Cardiac septum (tissue), 1 donor: ENCODE results near the gene TFPT. TPM values are rescaled to one million over a fixed set of nuclear protein-coding genes. Genes with fewer than 3 reads are reported as not detected.

ENCODE experiments used
- DNase-seq: peaks from one replicate; pipeline ENCODE4 v3.0.0-alpha.2; 2020; ENCODE audit warnings: low spot score
- intact Hi-C: fragments of 100-400 bp; cut with DNase I; formaldehyde crosslinking; loops from one replicate; pipeline ENCODE4 v1.14.0; 2022
- long read RNA-seq: library from polyadenylated mRNA; unstranded; transcript quantifications from one replicate; pipeline ENCODE4 v2.0.0, GENCODE V29; 2021
- total RNA-seq: library from RNA; stranded (reverse); fragmentation: NEBNext Ultra II Directional; extraction: Animal tissue kit (Norgen Biotek cat#: 25700); gene quantifications from one replicate; pipeline ENCODE4 v1.2.1, GENCODE V29; 2021
- donor health status: DM: no; HTN: no; CAD: no.

TFPT gene
- total RNA-seq, result 15.2 TPM
- long read RNA-seq, transcript TFPT-203 (6 exons, 1,205 nt), result major isoform, 11 of 20 reads
- long read RNA-seq, partial matches to known transcripts, result 3 of 20 reads
- long read RNA-seq, other reads (novel, unspliced or antisense), result 6 of 20 reads

GRCh38 chr19:54115109-54116063, at the start of gene TFPT, which contains the start of gene PRPF31:
TSS of gene TFPT (minus strand) at chr19:54115657. CDS start at chr19:54115269, 388 bp downstream.
TSS of gene PRPF31 (plus strand) at chr19:54115754. CDS start at chr19:54118279, 2,525 bp downstream.
- intact Hi-C loops, result loop anchor here (1.0 kb wide), 2 partner anchors 13 to 22 kb away; partner anchors contain the start of genes CNOT3 and NDUFA3
- peak; percentile 97 for DNase-seq

DNA sequence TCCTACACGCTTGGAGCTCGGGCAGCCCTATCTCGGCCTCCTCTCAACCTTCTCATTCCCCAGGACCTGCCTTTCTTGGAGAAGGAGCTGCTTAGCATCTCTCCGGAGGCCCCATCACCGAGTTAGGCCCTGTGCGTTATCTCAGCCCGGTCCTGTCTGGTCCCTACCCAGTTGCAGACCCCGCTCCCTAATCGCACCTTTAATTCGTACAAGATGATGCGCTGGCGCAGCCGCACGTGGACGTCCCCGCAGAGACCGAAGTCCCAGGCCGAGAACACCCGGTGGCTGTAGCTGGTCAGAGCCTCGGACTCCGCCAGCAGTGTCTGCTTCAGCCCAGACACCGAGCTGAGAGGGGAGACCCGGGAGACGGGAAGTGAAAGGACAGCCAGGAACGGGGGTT, 49.8 kb upstream of the TFPT start:
- intact Hi-C loops, result no loop called here
- no peak for DNase-seq

DNA sequence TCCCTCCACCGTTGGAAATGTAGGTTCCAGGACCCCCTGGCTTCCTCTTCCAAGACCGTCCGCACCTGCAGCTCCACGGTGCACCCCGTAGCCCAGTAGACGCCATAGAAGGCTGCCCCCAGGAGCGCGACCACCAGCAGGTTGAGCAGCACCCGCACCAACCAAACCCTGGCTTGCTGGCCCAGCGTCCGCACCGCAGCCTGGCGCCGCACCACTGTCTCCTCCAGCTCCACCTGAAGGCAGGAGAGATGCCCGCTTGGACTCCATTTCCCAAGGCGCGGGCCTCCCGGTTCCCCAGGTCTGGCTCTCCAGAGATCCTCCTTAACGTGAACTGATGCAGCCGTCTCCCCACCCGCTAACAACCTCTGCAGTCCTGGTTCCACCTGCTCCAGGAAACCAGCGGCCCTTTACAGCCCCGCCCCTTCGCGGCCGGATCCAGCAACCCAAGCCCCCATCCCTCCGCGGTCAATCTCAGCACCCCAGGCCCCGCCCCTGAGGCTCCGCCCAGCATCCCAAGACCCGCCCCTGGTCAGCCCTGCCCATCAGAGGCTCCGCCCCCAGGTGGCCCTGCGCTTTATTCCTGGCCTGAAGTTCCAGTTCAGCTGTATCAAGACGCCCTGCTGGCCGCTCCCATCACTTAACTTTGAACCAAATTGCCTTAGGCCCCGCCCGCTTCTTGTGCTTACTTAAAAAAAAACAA, 49.1 kb upstream of the TFPT start:
- intact Hi-C loops, result loop anchor here (5.0 kb wide), 1 partner anchor 38 kb away; the partner anchor contains the start of gene RPS9
- peak; percentile 90 for DNase-seq

GRCh38 chr19:54162884-54163283, 47.4 kb upstream of the TFPT start:
- DNase-seq, result no peak
- intact Hi-C loops, result loop anchor here (5.0 kb wide), 1 partner anchor 39 kb away; the partner anchor contains the start of gene RPS9

DNA sequence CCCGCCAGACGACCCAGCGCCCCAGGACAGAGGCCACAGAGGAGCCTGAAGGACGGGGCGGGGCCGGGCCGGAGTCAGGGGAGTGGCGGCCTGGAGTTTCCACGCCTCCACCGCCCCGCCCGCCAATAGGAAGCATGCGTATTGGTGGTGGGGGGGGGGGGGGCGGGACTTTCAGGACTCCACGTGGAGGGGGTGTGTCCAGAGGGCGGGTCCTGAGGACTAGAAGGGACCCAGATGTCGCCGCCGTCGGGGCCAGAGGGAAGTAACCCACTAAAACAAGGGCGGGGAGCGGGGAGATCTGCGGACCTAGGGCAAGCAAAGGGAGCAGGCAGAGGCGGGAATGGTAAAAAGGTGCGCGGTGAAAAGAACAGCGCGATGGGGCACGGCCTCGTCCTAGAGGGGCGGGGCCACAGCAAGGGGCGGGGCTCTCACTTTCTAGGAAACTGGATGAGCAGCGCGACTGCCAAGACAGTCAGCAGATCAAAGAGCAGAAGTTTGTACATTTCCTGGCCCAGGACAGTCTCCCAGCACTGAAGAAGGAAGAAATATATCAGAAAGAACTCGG, 46.9 kb upstream of the TFPT start:
- DNase-seq, result peak; percentile 90
- intact Hi-C loops, result loop anchor here (5.0 kb wide), 1 partner anchor 40 kb away; the partner anchor contains the start of gene RPS9

DNA sequence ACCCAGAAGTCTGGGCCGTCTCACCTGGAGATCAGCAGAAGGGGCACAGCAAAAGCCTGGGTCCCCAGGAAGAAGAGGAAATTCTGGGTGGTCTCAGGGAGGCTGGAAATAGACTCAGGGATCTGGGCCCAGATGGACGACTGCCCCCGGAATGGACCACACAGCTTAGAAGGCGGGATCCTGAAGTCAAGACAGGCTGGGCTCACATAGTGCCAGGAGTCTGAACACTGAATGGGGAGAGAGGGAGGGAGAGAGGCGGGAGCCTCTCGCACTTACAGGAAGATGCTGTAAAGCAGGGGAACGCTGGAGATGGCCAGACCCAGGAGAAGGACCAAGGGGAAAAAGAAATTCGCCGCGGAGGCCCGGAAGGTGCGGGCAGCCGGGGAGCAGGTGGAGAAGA, 45.4 kb upstream of the TFPT start:
- intact Hi-C loops, result loop anchor here (5.0 kb wide), 1 partner anchor 41 kb away; the partner anchor contains the start of gene RPS9
- no peak for DNase-seq

GRCh38 chr19:54160182-54160811, 44.8 kb upstream of the TFPT start:
- intact Hi-C loops, result loop anchor here (5.0 kb wide), 1 partner anchor 42 kb away; the partner anchor contains the start of gene RPS9

DNA sequence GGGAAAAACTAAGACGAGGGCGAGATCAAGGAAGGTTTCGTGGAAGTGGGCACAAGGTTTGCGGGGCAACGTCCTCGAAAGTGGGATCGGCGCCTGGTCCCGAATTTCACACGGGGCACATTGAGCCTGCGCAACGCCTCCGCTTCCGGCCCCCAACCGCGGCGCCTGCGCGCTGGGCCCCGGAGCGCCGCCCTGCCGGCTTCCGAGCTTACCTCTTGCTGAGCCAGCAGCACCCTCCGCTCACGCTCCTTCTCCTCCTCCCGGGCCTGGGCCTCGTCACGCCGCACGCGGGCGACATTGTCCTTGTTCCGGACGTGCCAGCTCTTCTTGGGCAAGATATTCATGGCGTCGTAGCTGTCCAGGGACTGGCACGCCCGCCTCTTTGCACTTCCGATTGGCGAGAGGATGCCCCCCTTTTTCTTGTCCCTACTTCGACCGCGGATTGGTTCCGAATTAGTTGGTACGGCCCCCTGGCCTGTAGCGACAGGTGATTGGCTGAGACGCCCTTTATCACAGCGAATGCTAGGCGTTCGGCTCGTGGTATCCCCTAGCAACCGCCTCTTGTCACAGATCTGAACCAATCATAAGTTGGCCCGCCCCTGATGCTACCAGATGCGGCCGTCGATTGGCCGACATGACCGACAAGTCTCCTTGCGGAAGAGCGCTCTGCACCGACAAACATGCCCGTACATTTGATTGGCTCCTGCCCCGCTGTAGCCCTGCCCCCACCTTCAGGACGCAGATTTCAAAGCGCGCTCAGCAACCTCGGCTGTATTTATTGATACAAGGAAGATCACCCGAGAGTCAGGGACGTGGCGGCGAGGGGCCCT, 44.1 kb upstream of the TFPT start, which contains the start of gene LENG1:
Gene LENG1, minus strand, starts transcription at position 370 of the 830 bp plus-strand sequence. Its CDS starts 26 bp downstream, at position 344.
- intact Hi-C loops, result loop anchor here (5.0 kb wide), 1 partner anchor 43 kb away; the partner anchor contains the start of gene RPS9
- peak; percentile 99 for DNase-seq

More at GRCh38 chr19:54160182-54160811, 44.8 kb upstream of the TFPT start:
- no peak for DNase-seq

GRCh38 chr19:54158812-54159351, 43.4 kb upstream of the TFPT start:
- intact Hi-C loops, result no loop called here
- no peak for DNase-seq

GRCh38 chr19:54156953-54157352, 41.5 kb upstream of the TFPT start:
- DNase-seq, result no peak
- intact Hi-C loops, result no loop called here

GRCh38 chr19:54156490-54156889, 41.0 kb upstream of the TFPT start:
- no peak for DNase-seq
- intact Hi-C loops, result no loop called here

DNA sequence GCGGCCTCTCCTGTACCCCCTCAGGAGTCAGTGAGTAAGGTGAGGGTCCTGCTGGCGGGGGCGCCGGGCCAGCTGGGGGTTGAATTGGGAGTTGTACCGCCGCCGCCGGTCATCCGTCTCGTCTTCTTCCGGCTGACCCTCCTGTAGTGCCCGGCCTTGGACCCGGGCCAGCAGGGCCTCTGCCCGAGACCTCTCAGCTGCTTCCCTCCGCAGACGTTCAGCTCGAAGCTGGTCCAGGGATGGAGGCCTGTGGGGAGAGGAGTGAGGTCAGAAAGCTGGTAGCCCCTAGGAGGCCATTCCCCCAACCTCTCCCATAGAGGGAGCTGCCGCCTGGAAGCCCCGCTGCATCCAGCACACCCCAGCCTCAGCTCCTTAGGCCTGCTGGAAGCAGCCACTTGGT, 40.2 kb upstream of the TFPT start:
- no peak for DNase-seq
- intact Hi-C loops, result no loop called here

DNA sequence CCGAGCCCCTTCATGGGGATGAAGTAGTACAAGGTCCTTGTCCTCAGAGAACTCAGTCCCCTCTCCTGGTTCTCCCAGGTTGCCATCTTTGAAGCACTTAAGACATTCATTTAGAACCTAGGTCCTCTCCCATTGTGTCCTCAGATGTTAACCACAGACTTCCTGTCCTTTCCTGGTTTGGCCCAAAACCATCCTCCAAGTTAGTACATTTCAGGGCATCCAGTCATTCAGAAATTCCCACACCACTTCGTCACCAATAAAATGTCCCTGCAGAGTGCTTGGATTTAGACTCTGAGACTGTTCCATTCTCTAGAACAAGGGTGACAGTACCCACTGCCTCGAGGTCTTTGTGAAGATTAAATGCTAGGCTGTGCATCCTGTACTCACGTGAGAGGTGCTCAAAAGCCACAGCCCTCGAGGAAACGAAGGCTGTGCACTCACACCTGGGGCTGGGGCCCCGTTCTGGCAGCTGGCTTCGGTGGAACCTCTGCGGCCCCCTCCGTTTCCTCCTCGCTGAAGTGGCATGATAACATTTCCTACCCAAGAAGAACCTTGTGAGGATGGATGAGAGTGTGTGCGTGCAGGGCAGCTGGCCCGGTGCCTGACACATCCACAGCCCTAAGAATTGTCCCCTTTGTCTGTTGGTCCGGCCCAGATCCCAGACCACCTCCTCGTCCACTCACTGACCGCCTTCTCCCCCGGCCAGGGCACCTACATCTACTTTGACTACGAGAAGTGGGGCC, 39.3 kb upstream of the TFPT start:
- intact Hi-C loops, result no loop called here
- no peak for DNase-seq

GRCh38 chr19:54153731-54154326, 38.4 kb upstream of the TFPT start:
- intact Hi-C loops, result no loop called here
- DNase-seq, result no peak

DNA sequence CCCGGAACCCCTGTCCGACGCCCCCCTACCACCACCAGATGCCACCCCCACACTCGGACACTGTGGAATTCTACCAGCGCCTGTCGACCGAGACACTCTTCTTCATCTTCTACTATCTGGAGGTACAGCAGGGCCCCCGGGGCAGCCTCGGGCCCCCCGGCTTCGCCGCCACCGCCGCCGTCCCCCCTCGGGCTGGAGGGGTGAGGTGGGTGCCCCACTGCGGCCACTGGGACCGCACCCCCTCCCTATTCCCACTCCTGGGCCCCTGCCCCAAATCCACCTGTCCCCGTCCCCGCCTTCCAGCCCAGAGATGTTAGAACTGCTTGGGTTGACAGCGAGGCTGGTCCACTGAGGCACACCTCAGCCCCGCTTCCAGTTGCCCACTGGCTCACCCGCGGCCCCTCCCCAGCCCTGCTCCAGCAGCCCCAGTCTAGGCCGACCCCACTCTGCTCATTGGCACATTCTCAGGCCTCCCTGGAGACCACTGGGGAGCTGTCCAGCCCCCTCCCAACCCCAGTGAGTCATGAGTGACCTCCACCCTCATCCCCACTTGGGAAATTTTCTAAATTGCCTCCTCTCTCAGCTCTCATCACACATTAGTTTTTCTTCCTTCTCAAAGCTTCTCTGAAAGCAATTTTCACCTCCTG, 37.5 kb upstream of the TFPT start:
- DNase-seq, result no peak

DNA sequence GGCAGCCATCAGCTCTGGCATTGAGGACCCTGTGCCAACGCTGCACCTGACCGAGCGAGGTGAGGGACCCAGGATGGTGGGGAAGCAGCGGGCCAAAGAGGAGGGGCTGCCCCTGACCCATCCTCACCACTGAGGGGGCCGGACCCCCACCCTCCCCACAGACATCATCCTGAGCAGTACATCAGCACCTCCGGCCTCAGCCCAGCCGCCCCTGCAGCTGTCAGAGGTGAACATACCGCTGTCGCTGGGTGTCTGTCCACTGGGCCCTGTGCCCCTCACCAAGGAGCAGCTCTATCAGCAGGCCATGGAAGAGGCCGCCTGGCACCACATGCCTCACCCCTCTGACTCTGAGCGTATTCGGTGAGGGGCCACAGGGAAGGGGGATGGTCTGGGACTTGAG, 36.8 kb upstream of the TFPT start:
- DNase-seq, result no peak
- intact Hi-C loops, result no loop called here

More for the DNA sequence above, 37.5 kb upstream of the TFPT start:
- intact Hi-C loops, result no loop called here
